Measurements from ENCODE around the gene ARF1. TPM values are rescaled to one million over a fixed set of nuclear protein-coding genes. Genes with fewer than 3 reads are reported as not detected.

ARF1 gene
- total RNA-seq, 1 experiment from 2014 or later, result 395 TPM

DNA sequence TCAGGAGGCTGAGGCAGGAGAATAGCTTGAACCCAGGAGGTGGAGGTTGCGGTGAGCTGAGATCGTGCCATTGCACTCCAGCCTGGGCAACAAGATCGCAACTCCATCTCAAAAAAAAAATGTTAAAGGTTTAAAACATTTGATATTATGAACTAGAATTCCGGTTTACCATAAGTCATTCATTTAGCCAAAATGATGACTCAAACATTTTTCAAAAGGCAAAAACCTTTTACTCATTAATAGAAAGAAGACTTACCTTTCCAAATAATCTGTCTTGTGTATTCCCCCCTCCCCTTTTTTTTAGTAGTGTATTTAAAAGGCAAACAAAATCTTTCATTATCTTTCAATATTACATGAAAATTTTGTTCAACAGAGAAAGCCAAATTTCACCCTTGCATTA, 34.8 kb downstream of the ARF1 start:
- no TSS peak for BruUV-seq (replicated peaks)

DNA sequence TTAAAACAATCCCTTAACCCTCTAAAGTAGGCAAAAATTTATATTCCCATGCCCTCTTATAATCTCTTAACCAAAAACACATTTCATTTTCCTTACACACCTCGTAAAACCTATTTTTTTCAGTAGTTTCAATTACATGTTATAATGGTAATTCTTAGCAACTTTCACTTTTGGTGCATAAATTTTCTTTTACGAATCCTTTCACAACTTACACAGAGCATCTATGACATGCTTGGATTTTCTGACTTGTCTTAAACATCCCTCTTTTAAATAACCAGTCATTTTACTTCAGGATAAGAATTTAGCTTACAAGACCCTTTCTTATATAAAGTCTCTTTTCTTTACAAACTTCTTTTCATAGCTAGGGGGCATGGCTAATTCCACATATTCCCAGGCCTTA, 35.5 kb downstream of the ARF1 start:
- Histone ChIP-seq H3K27me3 (replicated peaks; ENCODE audit: insufficient read depth, low read depth, low read length, poor library complexity) (no peaks in the 10 kb centered on the region), H3K36me3 (ENCODE audit: insufficient read depth, low read length, poor library complexity, severe bottlenecking) (no peaks in the 10 kb centered on the region), H3K4me3 (ENCODE audit: low read depth, low read length, poor library complexity, severe bottlenecking) (no peak overlapping the region), H3K27ac (ENCODE audit: low read depth, low read length, poor library complexity, severe bottlenecking) (no peak overlapping the region), H3K9me3 (ENCODE audit: low read depth, low read length, poor library complexity, severe bottlenecking) (peaks cover 27% of the 10 kb centered on the region), H3K4me1 (ENCODE audit: insufficient read depth, low read length, poor library complexity, severe bottlenecking) (no peaks in the 10 kb centered on the region)
- POLR2A ChIA-PET (ENCODE audit: low non-redundant PET), result no interaction called here
- CTCF ChIA-PET, result no interaction called here
- no peak for DNase-seq (ENCODE audit: low spot score)
- no peak for TF ChIP-seq EZH2 (IDR thresholded peaks at IDR 0.05; ENCODE audit: borderline replicate concordance, low read depth, low read length, poor library complexity, severe bottlenecking)
- TF ChIP-seq, protein P1, sequence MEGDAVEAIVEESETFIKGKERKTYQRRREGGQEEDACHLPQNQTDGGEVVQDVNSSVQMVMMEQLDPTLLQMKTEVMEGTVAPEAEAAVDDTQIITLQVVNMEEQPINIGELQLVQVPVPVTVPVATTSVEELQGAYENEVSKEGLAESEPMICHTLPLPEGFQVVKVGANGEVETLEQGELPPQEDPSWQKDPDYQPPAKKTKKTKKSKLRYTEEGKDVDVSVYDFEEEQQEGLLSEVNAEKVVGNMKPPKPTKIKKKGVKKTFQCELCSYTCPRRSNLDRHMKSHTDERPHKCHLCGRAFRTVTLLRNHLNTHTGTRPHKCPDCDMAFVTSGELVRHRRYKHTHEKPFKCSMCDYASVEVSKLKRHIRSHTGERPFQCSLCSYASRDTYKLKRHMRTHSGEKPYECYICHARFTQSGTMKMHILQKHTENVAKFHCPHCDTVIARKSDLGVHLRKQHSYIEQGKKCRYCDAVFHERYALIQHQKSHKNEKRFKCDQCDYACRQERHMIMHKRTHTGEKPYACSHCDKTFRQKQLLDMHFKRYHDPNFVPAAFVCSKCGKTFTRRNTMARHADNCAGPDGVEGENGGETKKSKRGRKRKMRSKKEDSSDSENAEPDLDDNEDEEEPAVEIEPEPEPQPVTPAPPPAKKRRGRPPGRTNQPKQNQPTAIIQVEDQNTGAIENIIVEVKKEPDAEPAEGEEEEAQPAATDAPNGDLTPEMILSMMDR (conservative IDR thresholded peaks at IDR 0.05; ENCODE audit: low read depth, low read length), result no peak
- no TSS peak for BruUV-seq (replicated peaks)
- intact Hi-C loops (cut with micrococcal nuclease; ENCODE audit: unreplicated experiment), result no loop called here

More for the DNA sequence above, 34.8 kb downstream of the ARF1 start:
- no peak overlapping the region for H3K27ac ChIP-seq (ENCODE audit: low read depth, low read length, poor library complexity, severe bottlenecking)
- no peak for DNase-seq (ENCODE audit: low spot score)
- ChIA-PET CTCF (no interaction called here), POLR2A (ENCODE audit: low non-redundant PET) (no interaction called here)
- H3K9me3 ChIP-seq (ENCODE audit: low read depth, low read length, poor library complexity, severe bottlenecking), result peaks cover 27% of the 10 kb centered on the region
- no peaks in the 10 kb centered on the region for H3K27me3 ChIP-seq (replicated peaks; ENCODE audit: insufficient read depth, low read depth, low read length, poor library complexity)
- H3K4me3 ChIP-seq (ENCODE audit: low read depth, low read length, poor library complexity, severe bottlenecking), result no peak overlapping the region
- H3K36me3 ChIP-seq (ENCODE audit: insufficient read depth, low read length, poor library complexity, severe bottlenecking), result no peaks in the 10 kb centered on the region
- H3K4me1 ChIP-seq (ENCODE audit: insufficient read depth, low read length, poor library complexity, severe bottlenecking), result no peaks in the 10 kb centered on the region
- intact Hi-C loops (cut with micrococcal nuclease; ENCODE audit: unreplicated experiment), result no loop called here
- TF ChIP-seq, protein P1 (conservative IDR thresholded peaks at IDR 0.05; ENCODE audit: low read depth, low read length), result no peak
- TF ChIP-seq EZH2 (IDR thresholded peaks at IDR 0.05; ENCODE audit: borderline replicate concordance, low read depth, low read length, poor library complexity, severe bottlenecking), result no peak

DNA sequence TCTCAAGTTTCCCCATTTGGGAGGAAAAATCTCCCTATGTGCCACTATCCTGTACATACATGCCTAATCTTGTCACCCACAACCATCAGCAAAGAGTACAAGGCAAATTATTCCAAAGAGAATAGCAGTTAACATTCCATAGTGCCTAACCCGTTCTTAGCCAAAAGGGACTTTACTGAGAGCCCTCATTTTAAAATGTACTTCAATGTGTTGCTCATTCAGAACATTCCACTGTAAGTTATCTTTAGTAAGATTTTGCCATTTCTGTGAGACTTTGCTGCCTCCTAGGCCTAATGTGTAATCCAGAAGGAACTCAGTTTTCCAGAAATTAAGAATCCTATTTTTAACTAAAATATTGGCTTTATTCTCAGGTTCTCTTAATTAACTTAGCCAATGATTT, 37.8 kb downstream of the ARF1 start:
- H3K4me1 ChIP-seq (ENCODE audit: insufficient read depth, low read length, poor library complexity, severe bottlenecking), result no peaks in the 10 kb centered on the region
- no peaks in the 10 kb centered on the region for H3K27me3 ChIP-seq (replicated peaks; ENCODE audit: insufficient read depth, low read depth, low read length, poor library complexity)
- H3K36me3 ChIP-seq (ENCODE audit: insufficient read depth, low read length, poor library complexity, severe bottlenecking), result no peaks in the 10 kb centered on the region
- TF ChIP-seq, protein P1 (conservative IDR thresholded peaks at IDR 0.05; ENCODE audit: low read depth, low read length), result no peak
- no peak for TF ChIP-seq EZH2 (IDR thresholded peaks at IDR 0.05; ENCODE audit: borderline replicate concordance, low read depth, low read length, poor library complexity, severe bottlenecking)
- ChIA-PET CTCF (no interaction called here), POLR2A (ENCODE audit: low non-redundant PET) (interaction anchor here (0.6 kb wide), 1 partner anchor 23 kb away, joined by 3 read pairs; no protein-coding TSS in a partner anchor)
- intact Hi-C loops (cut with micrococcal nuclease; ENCODE audit: unreplicated experiment), result no loop called here
- H3K27ac ChIP-seq (ENCODE audit: low read depth, low read length, poor library complexity, severe bottlenecking), result no peak overlapping the region
- BruUV-seq (replicated peaks), result no TSS peak
- H3K4me3 ChIP-seq (ENCODE audit: low read depth, low read length, poor library complexity, severe bottlenecking), result no peak overlapping the region
- H3K9me3 ChIP-seq (ENCODE audit: low read depth, low read length, poor library complexity, severe bottlenecking), result peaks cover 27% of the 10 kb centered on the region
- no peak for DNase-seq (ENCODE audit: low spot score)
